Heart left ventricle (tissue), 13 donors: Measurements from ENCODE around the gene OR13C8.
"Not testable (repeated sequence)": the region's sequence is repeated elsewhere in the genome, so short reads cannot be mapped to it uniquely, and the experiment has no call there.

ENCODE experiments used
- POLR2A ChIP-seq, 2 donors: fragments of 450-650 bp; IDR thresholded peaks; one replicate each; pipeline ENCODE4 v1.6.1; 2017; ENCODE audit warnings: antibody characterized with exemption in 2 of 2, mild to moderate bottlenecking in 2 of 2, moderate library complexity in 2 of 2
- TF ChIP-seq, protein P1 (sequence below), 12 donors: fragments of 200-600 bp; sonication (generic) in 4 of 12; IDR thresholded peaks; one replicate each; pipeline versions ENCODE4 v1.5.0 to v1.8.0; 2018 to 2022; ENCODE audit warnings: antibody characterized with exemption in 12 of 12, mild to moderate bottlenecking in 5 of 12
- donor health status: ischemic (EF 13 %, LVEDD 7.1; RV severe dilation, severe dysfunction).
- donor health status: DM: no; HTN: yes; CAD: no.
- donor health status: DM: no; HTN: no; CAD: no.
- donor health status: ischemic (EF 25% LVEDD 6.9; RV normal size, moderate dysfunction).
- donor health status: ischemic (EF 25% LVEDD 5.7; RV mildly dilated, moderate dysfunction).
- donor health status: ischemic (EF 35%, LVEDD 5.7; RV mildly dilated, moderate dysfunction).
- donor health status: nonischemic (EF 11% LVEDD 7.7; RV severe dilation, severe dysfunction).
- donor health status: DM: yes; HTN: yes; CAD: no.
- donor health status: PGD.
- donor health status: ischemic (EF 29% LVEDD 5.4; RV normal size, mild dysfunction).
- donor health status: nonischemic (EF 23%, LVEDD 6.1; RV moderate dilation, normal function).

DNA sequence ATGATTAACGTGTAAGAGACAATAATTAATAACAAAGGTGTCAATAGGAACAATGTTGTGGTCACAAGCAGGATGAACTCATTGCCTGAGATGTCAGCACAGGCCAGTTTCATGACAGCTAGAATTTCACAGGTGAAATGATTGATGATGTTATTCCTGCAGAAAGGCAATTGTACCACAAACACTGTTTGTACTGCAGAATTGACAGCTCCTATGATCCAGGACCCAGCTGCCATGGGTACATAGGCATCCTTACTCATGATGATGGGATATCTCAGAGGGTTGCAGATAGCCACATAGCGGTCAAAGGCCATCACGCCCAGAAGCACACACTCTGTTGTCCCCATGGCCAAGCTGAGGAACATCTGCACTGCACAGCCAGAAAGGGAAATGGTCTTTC is 29.8 kb downstream of the OR13C8 start:
- TF ChIP-seq, protein P1, sequence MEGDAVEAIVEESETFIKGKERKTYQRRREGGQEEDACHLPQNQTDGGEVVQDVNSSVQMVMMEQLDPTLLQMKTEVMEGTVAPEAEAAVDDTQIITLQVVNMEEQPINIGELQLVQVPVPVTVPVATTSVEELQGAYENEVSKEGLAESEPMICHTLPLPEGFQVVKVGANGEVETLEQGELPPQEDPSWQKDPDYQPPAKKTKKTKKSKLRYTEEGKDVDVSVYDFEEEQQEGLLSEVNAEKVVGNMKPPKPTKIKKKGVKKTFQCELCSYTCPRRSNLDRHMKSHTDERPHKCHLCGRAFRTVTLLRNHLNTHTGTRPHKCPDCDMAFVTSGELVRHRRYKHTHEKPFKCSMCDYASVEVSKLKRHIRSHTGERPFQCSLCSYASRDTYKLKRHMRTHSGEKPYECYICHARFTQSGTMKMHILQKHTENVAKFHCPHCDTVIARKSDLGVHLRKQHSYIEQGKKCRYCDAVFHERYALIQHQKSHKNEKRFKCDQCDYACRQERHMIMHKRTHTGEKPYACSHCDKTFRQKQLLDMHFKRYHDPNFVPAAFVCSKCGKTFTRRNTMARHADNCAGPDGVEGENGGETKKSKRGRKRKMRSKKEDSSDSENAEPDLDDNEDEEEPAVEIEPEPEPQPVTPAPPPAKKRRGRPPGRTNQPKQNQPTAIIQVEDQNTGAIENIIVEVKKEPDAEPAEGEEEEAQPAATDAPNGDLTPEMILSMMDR (IDR thresholded peaks at IDR 0.05): not testable (repeated sequence)
- not testable (repeated sequence) for TF ChIP-seq POLR2A (IDR thresholded peaks at IDR 0.05)
